ENCODE measurements around the gene TFAP2B. TPM values are rescaled to one million over a fixed set of nuclear protein-coding genes. Genes with fewer than 3 reads are reported as not detected.

The TFAP2B gene
- total RNA-seq, 1 donor from 2014 or later: not detected

DNA sequence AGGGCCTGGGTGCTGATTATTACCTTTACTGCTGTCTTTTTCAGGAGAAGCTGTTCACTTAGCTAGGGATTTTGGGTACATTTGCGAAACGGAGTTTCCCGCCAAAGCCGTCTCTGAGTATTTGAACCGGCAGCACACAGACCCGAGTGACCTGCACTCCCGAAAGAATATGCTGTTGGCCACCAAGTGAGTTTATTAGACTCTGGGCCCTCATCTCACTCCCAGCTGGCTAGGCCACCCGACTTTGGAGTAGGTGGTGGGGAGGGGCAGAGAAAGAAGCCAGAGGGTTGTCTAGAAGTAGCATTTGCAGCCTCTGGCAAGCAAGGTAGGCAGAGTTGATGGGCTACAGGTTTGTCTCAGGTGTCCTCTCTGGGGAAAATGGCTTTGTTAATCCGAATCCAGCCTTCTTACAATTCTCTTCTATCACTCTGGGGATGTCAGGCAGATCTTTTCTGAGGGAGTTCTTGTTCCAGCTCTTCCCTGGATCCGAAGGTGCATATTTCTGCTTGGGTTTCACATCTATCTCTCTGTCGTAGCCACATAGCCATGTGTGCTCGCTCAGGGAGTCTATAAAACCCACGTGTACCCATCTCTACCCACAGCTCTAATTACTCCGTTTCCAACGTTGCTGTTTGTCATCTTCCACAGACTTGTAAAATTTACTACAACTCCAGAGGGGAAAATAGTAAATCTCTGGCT, 21.6 kb downstream of the TFAP2B start:
- H3K36me3 Mint-ChIP-seq (ENCODE audit: low read depth, unreplicated experiment): no peaks in the 10 kb centered on the region
- no peaks in the 10 kb centered on the region for H3K4me1 ChIP-seq (ENCODE audit: insufficient read depth, low read length)
- H2AFZ ChIP-seq (ENCODE audit: low read depth, low read length): no peak overlapping the region
- no peaks in the 10 kb centered on the region for H3K36me3 ChIP-seq (ENCODE audit: insufficient read depth, low read length)
- H3K4me3 Mint-ChIP-seq (ENCODE audit: unreplicated experiment): no peak overlapping the region
- H3K9me3 Mint-ChIP-seq (ENCODE audit: unreplicated experiment): peaks cover 6% of the 10 kb centered on the region
- H3K4me1 Mint-ChIP-seq (ENCODE audit: low read depth, unreplicated experiment): peaks cover 4% of the 10 kb centered on the region
- peaks cover 36% of the 10 kb centered on the region for H3K27me3 ChIP-seq (ENCODE audit: insufficient read depth, low read length)
- H3K79me2 ChIP-seq (ENCODE audit: insufficient read depth, low read length): no peaks in the 10 kb centered on the region
- peaks cover 98% of the 10 kb centered on the region for H3K27me3 Mint-ChIP-seq (ENCODE audit: low read depth, unreplicated experiment)
- H3K27ac ChIP-seq (ENCODE audit: low read depth, low read length): no peak overlapping the region
- no peak overlapping the region for H3K4me3 ChIP-seq (ENCODE audit: insufficient read depth, low read depth, low read length)
- FAIRE-seq: no peak
- no peak for TF ChIP-seq CTCF (IDR thresholded peaks at IDR 0.05; ENCODE audit: insufficient read depth, low read depth, low read length)
- TF ChIP-seq EZH2 (IDR thresholded peaks at IDR 0.05; ENCODE audit: insufficient read depth, low read length): no peak
- H3K9me3 ChIP-seq (ENCODE audit: insufficient read depth, low read depth, low read length): no peaks in the 10 kb centered on the region
- H3K27ac Mint-ChIP-seq (ENCODE audit: unreplicated experiment): no peak overlapping the region
- no peak overlapping the region for H3K4me2 ChIP-seq (ENCODE audit: low read length)
- no peak for DNase-seq (ENCODE audit: low read depth)
- no peak overlapping the region for H3K9ac ChIP-seq (ENCODE audit: low read length)
- H4K20me1 ChIP-seq (ENCODE audit: insufficient read depth, low read length): no peaks in the 10 kb centered on the region

GRCh38 chr6:50840811-50841192, 22.1 kb downstream of the TFAP2B start:
- Histone ChIP-seq H3K79me2 (ENCODE audit: insufficient read depth, low read length) (no peaks in the 10 kb centered on the region), H3K9ac (ENCODE audit: low read length) (no peak overlapping the region), H3K4me1 (ENCODE audit: insufficient read depth, low read length) (no peaks in the 10 kb centered on the region), H3K27me3 (ENCODE audit: insufficient read depth, low read length) (peaks cover 40% of the 10 kb centered on the region), H3K4me3 (ENCODE audit: insufficient read depth, low read depth, low read length) (no peak overlapping the region), H3K27ac (ENCODE audit: low read depth, low read length) (no peak overlapping the region), H3K36me3 (ENCODE audit: insufficient read depth, low read length) (no peaks in the 10 kb centered on the region), H2AFZ (ENCODE audit: low read depth, low read length) (no peak overlapping the region), H3K9me3 (ENCODE audit: insufficient read depth, low read depth, low read length) (no peaks in the 10 kb centered on the region), H3K4me2 (ENCODE audit: low read length) (no peak overlapping the region), H4K20me1 (ENCODE audit: insufficient read depth, low read length) (no peaks in the 10 kb centered on the region)
- no peak for FAIRE-seq
- H3K27ac Mint-ChIP-seq (ENCODE audit: unreplicated experiment): no peak overlapping the region
- no peak for DNase-seq (ENCODE audit: low read depth)
- no peaks in the 10 kb centered on the region for H3K36me3 Mint-ChIP-seq (ENCODE audit: low read depth, unreplicated experiment)
- H3K4me3 Mint-ChIP-seq (ENCODE audit: unreplicated experiment): no peak overlapping the region
- H3K27me3 Mint-ChIP-seq (ENCODE audit: low read depth, unreplicated experiment): peaks cover 96% of the 10 kb centered on the region
- H3K4me1 Mint-ChIP-seq (ENCODE audit: low read depth, unreplicated experiment): peaks cover 4% of the 10 kb centered on the region
- TF ChIP-seq EZH2 (IDR thresholded peaks at IDR 0.05; ENCODE audit: insufficient read depth, low read length) (no peak), CTCF (IDR thresholded peaks at IDR 0.05; ENCODE audit: insufficient read depth, low read depth, low read length) (no peak)
- H3K9me3 Mint-ChIP-seq (ENCODE audit: unreplicated experiment): peaks cover 6% of the 10 kb centered on the region

DNA sequence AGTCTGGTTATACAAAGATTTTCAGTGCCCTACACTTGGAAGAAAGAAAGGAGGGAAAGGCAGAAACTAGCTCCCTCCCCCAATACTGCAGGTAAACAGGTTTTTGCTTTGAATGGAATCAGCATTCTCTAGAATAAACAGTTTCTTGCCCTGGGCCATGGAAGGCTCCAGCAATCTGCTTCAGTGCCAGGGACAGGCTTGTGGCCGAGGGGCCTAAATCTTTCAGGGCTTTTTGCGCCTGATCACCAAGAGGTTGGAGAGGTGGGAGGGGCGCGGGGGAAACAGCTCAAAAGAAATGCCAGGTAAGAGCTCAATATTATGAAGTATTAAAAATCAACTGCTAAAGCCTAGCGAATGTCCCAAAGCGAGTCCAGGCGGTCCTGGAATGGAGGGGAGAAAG, 23.8 kb downstream of the TFAP2B start:
- Mint-ChIP-seq H3K27me3 (ENCODE audit: low read depth, unreplicated experiment) (peaks cover 96% of the 10 kb centered on the region), H3K9me3 (ENCODE audit: unreplicated experiment) (peaks cover 2% of the 10 kb centered on the region), H3K36me3 (ENCODE audit: low read depth, unreplicated experiment) (no peaks in the 10 kb centered on the region), H3K4me3 (ENCODE audit: unreplicated experiment) (no peak overlapping the region), H3K27ac (ENCODE audit: unreplicated experiment) (no peak overlapping the region), H3K4me1 (ENCODE audit: low read depth, unreplicated experiment) (peaks cover 4% of the 10 kb centered on the region)
- no peak for TF ChIP-seq EZH2 (IDR thresholded peaks at IDR 0.05; ENCODE audit: insufficient read depth, low read length)
- TF ChIP-seq CTCF (IDR thresholded peaks at IDR 0.05; ENCODE audit: insufficient read depth, low read depth, low read length): no peak
- H4K20me1 ChIP-seq (ENCODE audit: insufficient read depth, low read length): no peaks in the 10 kb centered on the region
- H3K27me3 ChIP-seq (ENCODE audit: insufficient read depth, low read length): peaks cover 38% of the 10 kb centered on the region
- no peaks in the 10 kb centered on the region for H3K36me3 ChIP-seq (ENCODE audit: insufficient read depth, low read length)
- no peaks in the 10 kb centered on the region for H3K79me2 ChIP-seq (ENCODE audit: insufficient read depth, low read length)
- H3K9ac ChIP-seq (ENCODE audit: low read length): no peak overlapping the region
- FAIRE-seq: no peak
- no peaks in the 10 kb centered on the region for H3K9me3 ChIP-seq (ENCODE audit: insufficient read depth, low read depth, low read length)
- no peak overlapping the region for H3K27ac ChIP-seq (ENCODE audit: low read depth, low read length)
- H3K4me1 ChIP-seq (ENCODE audit: insufficient read depth, low read length): no peaks in the 10 kb centered on the region
- no peak overlapping the region for H2AFZ ChIP-seq (ENCODE audit: low read depth, low read length)
- no peak overlapping the region for H3K4me3 ChIP-seq (ENCODE audit: insufficient read depth, low read depth, low read length)
- no peak overlapping the region for H3K4me2 ChIP-seq (ENCODE audit: low read length)
- no peak for DNase-seq (ENCODE audit: low read depth)

Measured in astrocyte (in vitro differentiated cells and primary cell).